HepG2 (cell line): ENCODE results near the gene PPP4R3A. TPM values are rescaled to one million over a fixed set of nuclear protein-coding genes. Genes with fewer than 3 reads are reported as not detected.

ENCODE experiments used
- FOXO1 ChIP-seq: sonication (generic); formaldehyde crosslinking; IDR thresholded peaks from 2 replicates; pipeline ENCODE4 v1.4.0; 2020; ENCODE audit warnings: missing genetic modification reagents
- HOXA7 ChIP-seq: sonication (generic); formaldehyde crosslinking; IDR thresholded peaks from 2 replicates; pipeline ENCODE4 v1.8.1; 2022; ENCODE audit warnings: mild to moderate bottlenecking, missing genetic modification reagents, moderate library complexity
- KLF12 ChIP-seq: sonication (generic); formaldehyde crosslinking; IDR thresholded peaks from 2 replicates; pipeline ENCODE4 v1.4.0; 2020; ENCODE audit warnings: missing genetic modification reagents, borderline replicate concordance
- MED1 ChIP-seq: sonication (generic); formaldehyde crosslinking; IDR thresholded peaks from 2 replicates; pipeline ENCODE4 v1.4.0; 2020; ENCODE audit warnings: missing genetic modification reagents
- NFYB ChIP-seq: sonication (generic); formaldehyde crosslinking; IDR thresholded peaks from 2 replicates; pipeline ENCODE4 v1.4.0; 2020; ENCODE audit warnings: missing genetic modification reagents
- NKX3-1 ChIP-seq: sonication (generic); formaldehyde crosslinking; IDR thresholded peaks from 2 replicates; pipeline ENCODE4 v1.5.0; 2020; ENCODE audit warnings: missing genetic modification reagents
- SIX1 ChIP-seq: sonication (generic); formaldehyde crosslinking; IDR thresholded peaks from 2 replicates; pipeline ENCODE4 v1.4.0; 2020; ENCODE audit warnings: missing genetic modification reagents, borderline replicate concordance
- SPEN ChIP-seq: sonication (generic); formaldehyde crosslinking; IDR thresholded peaks from 2 replicates; pipeline ENCODE4 v1.5.1; 2020; ENCODE audit warnings: low read depth, mild to moderate bottlenecking, missing genetic modification reagents
- SRY ChIP-seq: sonication (generic); formaldehyde crosslinking; IDR thresholded peaks from 2 replicates; pipeline ENCODE4 v1.8.0; 2022; ENCODE audit warnings: mild to moderate bottlenecking, missing genetic modification reagents
- STAT5B ChIP-seq: sonication (generic); formaldehyde crosslinking; IDR thresholded peaks from 2 replicates; pipeline ENCODE4 v1.4.0; 2020; ENCODE audit warnings: missing genetic modification reagents
- ZNF101 ChIP-seq: sonication (generic); formaldehyde crosslinking; IDR thresholded peaks from 2 replicates; pipeline ENCODE4 v1.4.0; 2020; ENCODE audit warnings: mild to moderate bottlenecking, low read depth, missing genetic modification reagents, borderline replicate concordance
- ZNF136 ChIP-seq: sonication (generic); formaldehyde crosslinking; IDR thresholded peaks from 2 replicates; pipeline ENCODE4 v1.8.1; 2022; ENCODE audit warnings: low read depth, mild to moderate bottlenecking, moderate library complexity, missing genetic modification reagents
- ZNF232 ChIP-seq: sonication (generic); formaldehyde crosslinking; IDR thresholded peaks from 2 replicates; pipeline ENCODE4 v1.4.0; 2020; ENCODE audit warnings: missing genetic modification reagents, borderline replicate concordance
- ZNF253 ChIP-seq: sonication (generic); formaldehyde crosslinking; IDR thresholded peaks from 2 replicates; pipeline ENCODE4 v1.8.0; 2022; ENCODE audit warnings: mild to moderate bottlenecking, missing genetic modification reagents, borderline replicate concordance
- ZNF333 ChIP-seq: sonication (generic); formaldehyde crosslinking; IDR thresholded peaks from 2 replicates; pipeline ENCODE4 v1.4.0; 2020; ENCODE audit warnings: mild to moderate bottlenecking, missing genetic modification reagents, borderline replicate concordance
- ZNF441 ChIP-seq: sonication (generic); formaldehyde crosslinking; IDR thresholded peaks from 2 replicates; pipeline ENCODE4 v1.7.0; 2021; ENCODE audit warnings: missing genetic modification reagents, borderline replicate concordance
- polyA plus RNA-seq, 8 experiments: library from polyadenylated mRNA; depleted of rRNA in 3 of 8; stranded (reverse) in 7 of 8; unstranded in 1 of 8; fragments of >200 nt; fragmentation: Illumina TruSeq in 4 of 8; extraction: Trizol in 4 of 8; gene quantifications; 2 replicates each; pipeline versions ENCODE4 v1.2.1 to v1.2.3, GENCODE V29; 2011 to 2016; ENCODE audit warnings: low read depth in 4 of 8, missing spikeins in 1 of 8, mixed read lengths in 1 of 8; ENCODE audit not compliant: insufficient read depth in 1 of 8
- total RNA-seq, 5 experiments: library from RNA; depleted of rRNA; stranded (reverse); fragments of >200 nt; fragmentation: Illumina TruSeq; extraction: Trizol; gene quantifications; 2 replicates each; pipeline ENCODE4 v1.2.3, GENCODE V29; 2016; ENCODE audit warnings: low read depth in 1 of 5
- TF ChIP-seq, protein P1 (sequence below): sonication (generic); formaldehyde crosslinking; IDR thresholded peaks from 2 replicates; pipeline ENCODE4 v1.5.0; 2020; ENCODE audit warnings: mild to moderate bottlenecking, missing genetic modification reagents, borderline replicate concordance
- TF ChIP-seq, protein P2 (sequence below), 2 experiments: fragments of 450-650 bp in 1 of 2; sonication (generic) in 1 of 2; formaldehyde crosslinking; IDR thresholded peaks; 2 replicates each; pipeline versions ENCODE4 v1.5.0 to v1.8.0; 2020 to 2022; ENCODE audit warnings: mild to moderate bottlenecking in 1 of 2, missing genetic modification reagents in 1 of 2
- TF ChIP-seq, protein P3 (sequence below): IDR thresholded peaks from 2 replicates; pipeline ENCODE4 v1.6.1; 2018; ENCODE audit warnings: missing genetic modification reagents, mild to moderate bottlenecking, missing compliant biosample characterization
- TF ChIP-seq, protein P4 (sequence below): conservative IDR thresholded peaks from 2 replicates; pipeline ENCODE4 v1.6.1; 2018; ENCODE audit warnings: missing genetic modification reagents

Gene PPP4R3A
- total and polyA plus RNA-seq, 2 of the 13 experiments (the other 11 are each of a cell fraction or from before 2014, with no cell fraction given) = 22.5 to 57.4 TPM

GRCh38 chr14:91510171-91511042 is at the start of gene PPP4R3A (continued):
- TF ChIP-seq, protein P1, sequence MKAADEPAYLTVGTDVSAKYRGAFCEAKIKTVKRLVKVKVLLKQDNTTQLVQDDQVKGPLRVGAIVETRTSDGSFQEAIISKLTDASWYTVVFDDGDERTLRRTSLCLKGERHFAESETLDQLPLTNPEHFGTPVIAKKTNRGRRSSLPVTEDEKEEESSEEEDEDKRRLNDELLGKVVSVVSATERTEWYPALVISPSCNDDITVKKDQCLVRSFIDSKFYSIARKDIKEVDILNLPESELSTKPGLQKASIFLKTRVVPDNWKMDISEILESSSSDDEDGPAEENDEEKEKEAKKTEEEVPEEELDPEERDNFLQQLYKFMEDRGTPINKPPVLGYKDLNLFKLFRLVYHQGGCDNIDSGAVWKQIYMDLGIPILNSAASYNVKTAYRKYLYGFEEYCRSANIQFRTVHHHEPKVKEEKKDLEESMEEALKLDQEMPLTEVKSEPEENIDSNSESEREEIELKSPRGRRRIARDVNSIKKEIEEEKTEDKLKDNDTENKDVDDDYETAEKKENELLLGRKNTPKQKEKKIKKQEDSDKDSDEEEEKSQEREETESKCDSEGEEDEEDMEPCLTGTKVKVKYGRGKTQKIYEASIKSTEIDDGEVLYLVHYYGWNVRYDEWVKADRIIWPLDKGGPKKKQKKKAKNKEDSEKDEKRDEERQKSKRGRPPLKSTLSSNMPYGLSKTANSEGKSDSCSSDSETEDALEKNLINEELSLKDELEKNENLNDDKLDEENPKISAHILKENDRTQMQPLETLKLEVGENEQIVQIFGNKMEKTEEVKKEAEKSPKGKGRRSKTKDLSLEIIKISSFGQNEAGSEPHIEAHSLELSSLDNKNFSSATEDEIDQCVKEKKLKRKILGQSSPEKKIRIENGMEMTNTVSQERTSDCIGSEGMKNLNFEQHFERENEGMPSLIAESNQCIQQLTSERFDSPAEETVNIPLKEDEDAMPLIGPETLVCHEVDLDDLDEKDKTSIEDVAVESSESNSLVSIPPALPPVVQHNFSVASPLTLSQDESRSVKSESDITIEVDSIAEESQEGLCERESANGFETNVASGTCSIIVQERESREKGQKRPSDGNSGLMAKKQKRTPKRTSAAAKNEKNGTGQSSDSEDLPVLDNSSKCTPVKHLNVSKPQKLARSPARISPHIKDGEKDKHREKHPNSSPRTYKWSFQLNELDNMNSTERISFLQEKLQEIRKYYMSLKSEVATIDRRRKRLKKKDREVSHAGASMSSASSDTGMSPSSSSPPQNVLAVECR (CRISPR knock-in tag) = peak; percentile 94; the same call in 1 of the 2 replicates
- TF ChIP-seq ZNF136 (CRISPR knock-in tag) = peak; percentile 66; the same call in 1 of the 2 replicates
- TF ChIP-seq, protein P2, sequence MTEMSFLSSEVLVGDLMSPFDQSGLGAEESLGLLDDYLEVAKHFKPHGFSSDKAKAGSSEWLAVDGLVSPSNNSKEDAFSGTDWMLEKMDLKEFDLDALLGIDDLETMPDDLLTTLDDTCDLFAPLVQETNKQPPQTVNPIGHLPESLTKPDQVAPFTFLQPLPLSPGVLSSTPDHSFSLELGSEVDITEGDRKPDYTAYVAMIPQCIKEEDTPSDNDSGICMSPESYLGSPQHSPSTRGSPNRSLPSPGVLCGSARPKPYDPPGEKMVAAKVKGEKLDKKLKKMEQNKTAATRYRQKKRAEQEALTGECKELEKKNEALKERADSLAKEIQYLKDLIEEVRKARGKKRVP (CRISPR knock-in tag; IDR thresholded peaks at IDR 0.05) = peak in 1 of 2 experiments; percentile 22; a peak in 1 of 4 replicates
- peak; percentile 73; the same call in 1 of the 2 replicates for TF ChIP-seq ZNF333
- peak; percentile 32; the same call in 1 of the 2 replicates for TF ChIP-seq KLF12 (CRISPR knock-in tag)
- TF ChIP-seq ZNF232 = 0 out of 2 replicates have a peak, but pooled peaks have one; percentile 21
- 0 out of 2 replicates have a peak, but pooled peaks have one; percentile 79 for TF ChIP-seq ZNF253 (CRISPR knock-in tag)
- TF ChIP-seq NKX3-1 (CRISPR knock-in tag) = 0 out of 2 replicates have a peak, but pooled peaks have one; percentile 53
- TF ChIP-seq ZNF101 (CRISPR knock-in tag) = 0 out of 2 replicates have a peak, but pooled peaks have one; percentile 62
- TF ChIP-seq FOXO1 (CRISPR knock-in tag) = peak; percentile 76; the same call in 1 of the 2 replicates
- no peak; the same call in 1 of the 2 replicates for TF ChIP-seq STAT5B (CRISPR knock-in tag)
- TF ChIP-seq SIX1 (CRISPR knock-in tag) = no peak
- TF ChIP-seq NFYB (CRISPR knock-in tag) = no peak; the same call in 1 of the 2 replicates
- TF ChIP-seq, protein P3, sequence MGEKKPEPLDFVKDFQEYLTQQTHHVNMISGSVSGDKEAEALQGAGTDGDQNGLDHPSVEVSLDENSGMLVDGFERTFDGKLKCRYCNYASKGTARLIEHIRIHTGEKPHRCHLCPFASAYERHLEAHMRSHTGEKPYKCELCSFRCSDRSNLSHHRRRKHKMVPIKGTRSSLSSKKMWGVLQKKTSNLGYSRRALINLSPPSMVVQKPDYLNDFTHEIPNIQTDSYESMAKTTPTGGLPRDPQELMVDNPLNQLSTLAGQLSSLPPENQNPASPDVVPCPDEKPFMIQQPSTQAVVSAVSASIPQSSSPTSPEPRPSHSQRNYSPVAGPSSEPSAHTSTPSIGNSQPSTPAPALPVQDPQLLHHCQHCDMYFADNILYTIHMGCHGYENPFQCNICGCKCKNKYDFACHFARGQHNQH = peak; percentile 71
- TF ChIP-seq ZNF441 (CRISPR knock-in tag) = peak; percentile 58; the same call in 1 of the 2 replicates
- TF ChIP-seq MED1 (CRISPR knock-in tag) = peak; percentile 76; the same call in 1 of the 2 replicates
- TF ChIP-seq SPEN = peak; percentile 99
- TF ChIP-seq, protein P4, sequence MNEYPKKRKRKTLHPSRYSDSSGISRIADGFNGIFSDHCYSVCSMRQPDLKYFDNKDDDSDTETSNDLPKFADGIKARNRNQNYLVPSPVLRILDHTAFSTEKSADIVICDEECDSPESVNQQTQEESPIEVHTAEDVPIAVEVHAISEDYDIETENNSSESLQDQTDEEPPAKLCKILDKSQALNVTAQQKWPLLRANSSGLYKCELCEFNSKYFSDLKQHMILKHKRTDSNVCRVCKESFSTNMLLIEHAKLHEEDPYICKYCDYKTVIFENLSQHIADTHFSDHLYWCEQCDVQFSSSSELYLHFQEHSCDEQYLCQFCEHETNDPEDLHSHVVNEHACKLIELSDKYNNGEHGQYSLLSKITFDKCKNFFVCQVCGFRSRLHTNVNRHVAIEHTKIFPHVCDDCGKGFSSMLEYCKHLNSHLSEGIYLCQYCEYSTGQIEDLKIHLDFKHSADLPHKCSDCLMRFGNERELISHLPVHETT (CRISPR knock-in tag) = peak; percentile 99
- 0 out of 2 replicates have a peak, but pooled peaks have one; percentile 65 for TF ChIP-seq SRY (CRISPR knock-in tag)
- TF ChIP-seq HOXA7 (CRISPR knock-in tag) = peak; percentile 60; the same call in 1 of the 2 replicates
